Fibroblast of the aortic adventitia (primary cell): ENCODE measurements around the gene ASIC5. TPM values are rescaled to one million over a fixed set of nuclear protein-coding genes. Genes with fewer than 3 reads are reported as not detected.

Source experiments
- DNase-seq: peaks from one replicate; pipeline ENCODE4 v3.0.0-alpha.2; 2010; ENCODE audit warnings: low read depth
- H3K4me3 ChIP-seq: 2 replicates; pipeline ENCODE4 v1.5.1; 2011; ENCODE audit warnings: low read depth, mild to moderate bottlenecking, control low read depth, low read length, moderate library complexity
- CTCF ChIP-seq: IDR thresholded peaks from 2 replicates; pipeline ENCODE4 v1.5.1; 2011; ENCODE audit warnings: mild to moderate bottlenecking, low read length, control low read depth, inconsistent platforms; ENCODE audit not compliant: insufficient read depth
- total RNA-seq: library from RNA; depleted of rRNA; stranded (reverse); fragments of >200 nt; gene quantifications from 2 replicates; pipeline ENCODE4 v1.2.3, GENCODE V29; 2012; ENCODE audit warnings: low replicate concordance

The ASIC5 gene
- total RNA-seq, 1 donor = not detected

- H3K4me3 ChIP-seq = no peak overlapping the region
- no peak for TF ChIP-seq CTCF
- DNase-seq = peak; percentile 22
Observed at GRCh38 chr4:155891058-155891457, 25.0 kb upstream of the ASIC5 start.

GRCh38 chr4:155889946-155890345 is 23.9 kb upstream of the ASIC5 start:
- H3K4me3 ChIP-seq = no peak overlapping the region
- no peak for DNase-seq
- TF ChIP-seq CTCF = no peak

GRCh38 chr4:155889031-155889793 is 23.1 kb upstream of the ASIC5 start:
- no peak overlapping the region for H3K4me3 ChIP-seq
- TF ChIP-seq CTCF = no peak
- DNase-seq = peak; percentile 97

- TF ChIP-seq CTCF = no peak
- no peak for DNase-seq
Observed at GRCh38 chr4:155887847-155888570, 21.9 kb upstream of the ASIC5 start.

GRCh38 chr4:155887045-155887444 is 21.0 kb upstream of the ASIC5 start:
- TF ChIP-seq CTCF = no peak
- no peak overlapping the region for H3K4me3 ChIP-seq
- DNase-seq = no peak

More at GRCh38 chr4:155887847-155888570, 21.9 kb upstream of the ASIC5 start:
- H3K4me3 ChIP-seq = no peak overlapping the region

GRCh38 chr4:155885666-155886065 is 19.6 kb upstream of the ASIC5 start:
- no peak for TF ChIP-seq CTCF
- DNase-seq = no peak
- no peak overlapping the region for H3K4me3 ChIP-seq
